Glomerular visceral epithelial cell (primary cell): ENCODE data around the gene SEMA7A.
A peak's percentile ranks its signal among the peaks of the same experiment; 100 is the strongest.
"Not testable (repeated sequence)": the region's sequence is repeated elsewhere in the genome, so short reads cannot be mapped to it uniquely, and the experiment has no call there.

ENCODE experiments used
- DNase-seq: peaks from one replicate; pipeline ENCODE4 v3.0.0-alpha.2; 2016; ENCODE audit errors: extremely low spot score

SEMA7A gene

DNA sequence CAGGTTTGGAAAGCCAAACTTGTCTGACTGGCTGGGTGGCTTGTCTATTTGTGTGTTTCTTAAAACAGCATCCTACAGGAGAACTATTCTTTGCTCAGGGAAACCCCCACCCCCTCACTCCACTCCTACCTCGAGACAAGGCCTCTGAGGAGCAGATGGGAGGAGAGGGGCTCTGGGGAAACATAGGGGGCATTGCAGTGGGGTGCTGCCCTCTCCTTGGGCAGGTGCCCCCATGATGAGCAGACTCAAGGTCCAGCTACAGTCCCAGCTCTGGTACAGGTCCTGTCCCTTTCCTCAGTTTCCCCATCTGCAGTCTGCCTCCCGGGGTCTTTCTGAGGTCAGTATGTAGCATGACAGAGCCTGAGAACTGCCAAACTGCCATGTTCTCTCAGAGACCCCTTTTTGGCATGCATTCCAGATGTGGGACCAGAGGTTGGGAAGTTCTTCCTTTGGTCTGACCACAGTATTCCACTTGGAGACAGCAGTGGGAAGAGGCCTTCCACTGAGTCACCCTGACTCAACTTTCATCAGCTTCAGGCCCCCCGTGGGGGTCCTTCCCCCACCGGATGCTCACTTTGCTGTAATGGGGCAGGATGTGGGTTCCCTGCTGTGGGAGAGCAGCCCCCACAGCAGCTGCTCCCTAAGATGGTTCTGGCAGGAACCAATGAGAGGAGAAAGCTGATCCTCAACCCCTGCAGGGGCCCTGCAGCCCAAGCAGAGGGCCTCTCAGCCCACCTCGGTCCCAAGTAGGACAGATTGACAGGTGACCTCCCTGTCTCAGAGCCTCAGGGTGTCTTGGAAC, 34.0 kb downstream of the SEMA7A start:
- peak; percentile 87 for DNase-seq

DNA sequence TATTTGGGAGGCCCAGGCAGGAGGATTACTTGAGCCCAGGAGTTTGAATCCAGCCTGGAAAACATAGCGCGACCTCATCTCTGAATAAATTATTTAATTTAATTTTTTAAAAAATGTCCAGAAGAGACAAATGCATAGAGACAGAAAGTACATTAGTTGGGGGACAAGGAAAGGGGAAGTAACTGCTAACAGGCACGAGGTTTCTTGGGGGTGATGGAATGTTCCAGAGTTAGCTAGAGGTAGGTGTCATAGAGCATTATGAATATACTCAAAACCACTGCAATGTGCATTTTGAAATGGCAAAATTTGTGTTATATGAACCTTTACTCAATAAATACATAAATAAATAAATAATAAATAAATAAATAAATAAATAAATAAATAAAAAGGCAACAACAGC, 34.7 kb downstream of the SEMA7A start:
- no peak for DNase-seq

DNA sequence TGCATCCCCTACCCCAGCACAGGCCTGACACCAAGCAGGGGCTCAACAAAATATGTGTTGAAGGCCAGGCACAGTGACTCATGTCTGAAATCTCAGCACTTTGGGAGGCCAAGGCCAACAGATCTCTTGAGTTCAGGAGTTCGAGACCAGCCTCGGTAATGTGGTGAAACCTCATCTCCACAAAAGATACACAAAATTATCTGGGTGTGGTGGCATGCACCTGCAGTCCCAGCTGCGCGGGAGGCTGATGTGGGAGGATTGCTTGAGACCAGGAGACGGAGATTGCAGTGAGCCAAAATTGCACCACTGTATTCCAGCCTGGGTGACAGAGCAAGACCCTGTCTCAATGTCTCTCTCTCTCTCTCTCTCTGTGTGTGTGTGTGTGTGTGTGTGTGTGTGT, 35.6 kb downstream of the SEMA7A start:
- DNase-seq = no peak

DNA sequence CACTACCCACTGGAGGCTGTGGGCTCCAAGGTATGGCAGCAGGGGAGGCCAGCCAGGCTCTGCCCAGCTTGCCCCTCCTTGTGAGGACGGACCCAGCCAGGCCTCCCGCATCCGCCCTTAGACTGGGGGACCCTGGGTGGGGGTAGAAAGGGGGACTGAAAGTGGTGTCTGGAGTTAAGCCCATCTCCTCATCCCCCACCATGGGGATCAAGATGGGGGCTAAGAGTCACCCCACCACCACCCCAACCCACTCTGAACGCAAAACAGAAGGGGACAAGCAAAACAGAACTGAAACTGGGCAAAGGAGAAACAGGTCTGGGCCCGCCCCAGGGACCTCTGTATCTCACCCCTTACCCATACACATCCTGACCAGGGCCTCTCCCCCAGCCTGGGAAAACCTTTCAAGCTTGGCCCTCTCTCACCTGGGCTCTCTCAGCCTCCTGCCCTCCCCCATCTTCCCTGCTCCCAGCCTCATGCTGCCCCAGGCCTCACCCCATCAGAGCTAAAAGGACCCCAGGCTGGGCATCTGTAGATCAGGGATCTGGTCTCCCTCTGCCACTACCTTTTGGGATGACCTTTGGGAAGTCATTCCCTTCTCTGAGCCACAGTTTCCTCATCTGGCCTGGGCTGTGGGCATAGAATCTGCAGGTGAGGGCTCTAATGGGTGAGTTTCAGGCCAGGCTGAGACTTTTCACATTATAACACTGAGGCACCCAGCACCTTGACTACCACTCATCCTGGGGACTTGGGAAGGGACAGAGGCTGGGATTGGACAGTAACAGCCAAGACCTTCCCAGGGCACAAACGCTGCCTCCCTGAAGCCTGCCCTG, 36.3 kb downstream of the SEMA7A start:
- DNase-seq = no peak

DNA sequence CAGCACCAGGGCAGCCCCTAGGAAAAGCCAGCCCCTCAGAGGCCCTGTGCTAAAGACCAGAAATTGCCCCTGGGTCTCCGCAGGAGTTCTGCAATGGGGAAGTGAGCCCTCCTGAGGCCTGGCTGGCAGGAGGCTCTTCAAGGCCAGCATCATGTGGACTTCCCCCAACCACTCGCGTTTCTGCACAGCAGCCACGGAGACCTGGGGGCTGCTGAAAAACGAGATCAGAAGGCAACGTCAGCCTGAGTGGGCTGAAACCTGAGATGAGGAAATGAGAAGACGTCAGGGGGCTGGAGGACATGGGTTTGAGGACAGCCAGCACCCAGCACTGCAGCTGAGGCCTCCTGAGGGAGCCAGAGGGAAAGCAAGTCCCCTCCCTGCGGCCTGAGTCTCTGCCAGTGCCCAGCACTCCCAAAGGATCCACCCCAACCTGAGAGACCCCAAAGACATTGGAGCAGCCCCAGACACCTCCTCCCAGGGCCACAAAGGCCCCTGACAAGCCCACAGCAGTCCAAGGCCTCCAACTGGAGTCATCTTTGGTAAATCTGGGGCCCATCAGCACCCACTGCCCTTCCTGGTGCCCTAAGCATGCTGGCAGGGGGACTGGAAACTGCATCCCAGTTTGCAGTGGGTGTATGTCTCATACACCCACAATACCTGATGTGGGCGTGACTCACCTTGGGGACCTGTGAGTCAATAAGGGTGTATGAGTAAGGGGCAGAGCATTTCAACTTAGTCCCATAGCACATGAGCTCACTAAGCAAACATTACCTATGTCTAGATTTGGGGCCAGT, 37.1 kb downstream of the SEMA7A start:
- peak; percentile 94 for DNase-seq

DNA sequence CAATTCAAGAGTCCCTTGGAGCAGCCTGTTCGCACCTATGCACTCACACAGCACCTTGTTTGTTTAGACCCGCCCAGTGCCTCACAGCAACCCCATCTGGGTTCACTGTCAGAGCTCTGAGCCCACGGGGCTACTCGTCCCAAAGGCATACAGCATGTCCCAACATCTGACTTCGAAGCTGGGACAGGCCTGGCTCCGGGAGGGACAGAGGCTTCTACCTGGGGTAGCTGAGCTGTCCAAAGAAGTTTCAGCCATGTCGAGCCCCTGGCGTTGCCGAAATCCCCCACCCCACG, 37.7 kb downstream of the SEMA7A start:
- no peak for DNase-seq

DNA sequence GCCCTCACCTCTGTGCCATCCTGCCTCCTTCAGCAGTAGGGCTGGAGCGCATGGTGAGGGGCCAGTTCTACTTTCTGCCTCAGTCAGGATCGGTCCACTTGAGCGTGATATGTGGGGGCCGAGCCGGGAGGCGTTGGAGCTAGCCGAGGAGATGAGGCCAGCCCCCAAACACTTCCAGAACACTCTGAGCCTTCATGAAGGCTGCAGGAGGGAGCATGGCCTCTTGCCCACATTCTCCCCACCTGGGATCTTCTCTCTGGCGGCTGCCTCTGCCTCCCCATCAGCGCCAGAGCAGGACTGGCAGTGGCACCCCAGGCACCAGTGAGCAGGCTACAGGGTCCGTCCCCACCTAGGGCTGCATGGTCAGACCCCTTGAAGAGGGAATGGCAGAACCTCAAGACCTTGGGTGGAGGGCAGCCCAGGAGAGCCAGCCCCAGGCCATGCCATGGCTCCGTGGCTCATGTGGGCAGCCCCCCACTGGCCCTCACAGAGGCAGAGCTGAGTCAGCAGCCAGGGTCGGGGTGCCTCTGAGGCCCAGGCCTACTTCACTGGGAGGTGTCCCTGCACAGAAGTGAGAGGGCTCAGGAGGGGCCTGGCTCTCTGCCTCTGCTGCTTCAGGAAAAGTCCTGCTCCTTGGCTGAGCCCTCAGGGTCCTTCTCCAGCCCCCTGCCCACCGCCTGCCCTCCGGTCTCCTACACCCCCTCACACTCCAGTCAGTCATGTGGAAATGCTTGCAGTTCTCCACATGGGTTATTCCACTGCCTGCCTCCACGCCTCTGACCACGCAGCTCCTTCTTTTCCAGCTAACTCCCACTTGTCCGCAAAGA, 38.2 kb downstream of the SEMA7A start:
- no peak for DNase-seq

DNA sequence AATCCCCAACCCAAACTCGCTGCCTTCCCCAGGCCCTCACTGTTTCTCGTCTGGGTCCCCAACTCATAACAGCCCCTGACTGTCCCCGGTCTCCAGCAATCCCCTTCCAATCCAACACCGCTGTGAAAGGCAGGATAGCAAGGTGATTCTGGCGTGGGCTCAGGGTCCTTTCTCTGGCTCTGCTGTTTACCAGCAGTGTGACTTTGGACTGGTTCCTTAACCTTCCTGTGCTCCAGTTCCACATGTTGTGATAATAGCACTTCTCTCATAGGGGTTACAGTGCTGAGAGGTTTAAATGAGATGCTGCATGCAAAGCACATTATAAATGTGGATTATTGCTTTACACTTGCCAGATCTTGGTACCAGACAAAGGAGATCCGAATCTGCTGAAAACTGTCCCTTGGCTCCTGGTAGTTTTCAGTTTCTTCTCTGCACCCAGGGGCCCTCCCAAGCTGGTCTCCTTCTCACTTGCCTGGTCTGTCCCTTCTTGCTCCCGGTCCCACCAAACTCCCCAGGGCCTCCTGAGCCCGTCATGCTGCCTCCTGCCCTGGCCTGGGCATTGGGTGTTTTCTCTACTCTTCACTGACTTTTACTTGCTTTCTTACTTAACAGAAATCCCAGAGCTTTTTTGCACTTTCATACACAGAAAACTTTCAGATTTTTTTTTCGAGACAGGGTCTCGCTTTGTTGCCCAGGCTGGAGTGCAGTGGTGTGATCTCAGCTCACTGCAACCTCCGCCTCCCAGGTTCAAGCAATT, 39.5 kb downstream of the SEMA7A start:
- no peak for DNase-seq

DNA sequence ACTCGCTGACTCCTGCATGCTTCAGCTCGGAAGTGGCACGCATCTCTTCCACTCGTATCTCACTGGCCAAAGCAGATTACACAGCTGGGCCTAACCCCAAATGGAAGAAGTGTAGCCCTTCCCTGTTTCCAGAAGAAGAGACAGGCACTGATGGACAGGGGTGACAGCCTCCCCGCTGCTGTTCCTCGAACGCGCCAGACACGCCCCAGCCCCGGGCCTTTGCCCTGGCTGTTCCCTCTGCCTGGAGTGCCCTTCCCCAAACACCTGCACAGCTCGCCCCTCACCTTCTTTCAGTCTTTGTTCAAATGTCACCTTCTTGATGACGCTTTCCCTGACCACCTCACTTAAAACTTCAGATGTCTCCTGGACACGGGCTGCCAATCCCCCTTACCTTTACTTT, 40.3 kb downstream of the SEMA7A start:
- DNase-seq = no peak

DNA sequence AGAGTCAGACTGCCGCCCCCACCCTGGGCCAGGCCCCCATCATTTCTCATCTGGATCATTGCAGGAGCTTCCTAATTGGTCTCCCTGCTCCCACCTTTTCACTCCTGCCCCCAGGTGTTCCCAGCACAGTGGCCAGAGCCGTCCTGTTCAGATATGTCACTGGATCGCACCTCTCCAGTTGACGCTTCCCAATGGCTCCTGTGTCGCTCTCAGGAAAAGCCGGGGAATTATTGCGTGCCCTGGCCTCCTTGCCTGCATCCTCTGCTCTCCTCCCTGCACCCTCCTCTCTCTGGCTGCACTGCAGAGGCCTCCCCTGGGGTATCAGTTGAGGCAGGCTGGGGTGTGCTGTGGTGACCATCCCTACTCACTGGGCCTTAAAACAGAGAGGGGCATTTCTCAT, 40.9 kb downstream of the SEMA7A start:
- no peak for DNase-seq

DNA sequence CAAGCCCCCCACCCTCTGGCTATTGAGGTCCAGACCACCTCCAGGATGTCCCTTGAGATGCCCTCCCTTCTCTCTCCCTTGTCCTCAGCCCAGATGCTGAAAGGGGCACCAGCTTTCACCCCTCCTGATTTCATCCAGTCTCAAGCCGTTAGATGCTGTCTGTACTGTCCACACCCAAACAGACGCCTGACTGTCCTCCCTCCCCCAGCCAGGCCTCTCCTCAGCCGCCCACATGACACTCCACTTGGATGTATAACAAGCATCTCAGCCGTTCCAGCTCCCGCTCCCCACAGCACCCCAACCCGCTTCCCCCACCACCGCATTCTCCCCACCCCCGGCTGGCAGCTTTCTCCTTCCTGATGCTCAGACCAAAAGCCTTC, 41.3 kb downstream of the SEMA7A start:
- DNase-seq = no peak

DNA sequence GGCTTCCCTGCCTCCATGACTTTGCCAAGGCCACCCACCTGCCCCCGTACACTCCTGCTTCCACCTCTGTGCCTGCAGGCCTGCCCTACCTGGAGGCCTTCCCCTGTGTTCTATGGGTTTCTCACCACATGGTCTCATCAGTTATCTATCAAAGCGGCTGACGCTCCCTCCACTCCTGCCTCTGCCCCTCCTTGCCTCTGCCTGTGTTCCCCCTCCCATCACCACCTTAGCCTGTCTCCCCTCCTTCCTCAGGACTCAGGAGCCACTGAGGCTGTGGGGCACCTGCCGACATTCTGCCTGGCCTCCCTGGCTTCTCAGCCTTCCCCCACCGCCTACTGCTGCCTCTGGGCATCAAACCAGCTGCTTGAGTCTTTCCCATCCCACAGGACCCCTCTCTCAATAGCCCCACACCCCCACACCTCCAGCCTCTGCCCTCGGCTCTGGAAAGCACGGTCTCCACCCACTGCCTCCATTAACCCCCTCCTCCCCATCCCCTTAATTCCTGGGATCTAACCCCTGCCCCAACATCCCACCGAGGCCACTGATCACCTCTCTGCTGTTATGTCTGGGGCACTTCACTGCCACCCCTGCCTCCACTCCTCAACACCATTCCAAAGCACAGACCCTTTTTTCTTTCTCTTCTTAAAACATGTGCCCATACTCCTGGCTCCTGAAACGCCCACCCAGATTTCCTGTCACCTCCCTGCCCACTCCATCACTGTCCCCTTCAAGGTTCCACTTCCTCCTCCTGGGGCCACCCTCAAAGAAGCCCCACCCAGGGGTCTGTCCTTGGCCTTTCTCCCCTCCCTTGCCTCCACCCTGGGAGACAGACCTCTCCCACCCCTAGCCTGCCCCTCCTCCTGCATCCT, 41.9 kb downstream of the SEMA7A start:
- DNase-seq = no peak

DNA sequence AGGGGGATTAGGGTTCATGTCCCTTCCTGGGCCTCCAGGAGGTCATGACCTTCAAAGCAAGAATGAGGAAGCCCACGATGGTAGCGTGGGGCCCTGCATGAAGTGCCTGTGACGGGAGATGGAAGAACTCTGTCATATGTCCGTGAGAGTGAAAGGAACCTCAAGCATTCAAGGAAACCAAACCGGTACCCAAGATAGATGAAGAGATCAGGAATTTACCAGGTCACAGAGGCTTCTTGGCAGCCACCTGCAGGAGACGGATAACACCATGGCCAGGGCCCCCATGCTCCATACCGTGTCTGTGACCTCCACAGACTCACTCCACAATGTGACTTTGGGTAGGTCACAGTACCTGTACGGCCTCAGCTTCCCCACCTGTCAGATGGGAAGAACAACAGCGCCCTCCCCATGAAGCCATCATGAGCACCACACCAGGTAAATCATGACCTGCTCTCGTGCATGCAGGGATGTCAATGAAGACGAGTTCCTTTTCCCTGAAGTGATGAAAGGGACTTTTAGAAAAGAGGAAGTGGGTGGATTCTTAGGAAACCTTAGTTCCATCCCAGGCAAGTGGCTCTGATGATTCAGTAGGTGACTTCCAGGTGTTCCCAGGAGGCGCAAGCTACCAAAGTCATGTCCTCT, 43.0 kb downstream of the SEMA7A start:
- no peak for DNase-seq

DNA sequence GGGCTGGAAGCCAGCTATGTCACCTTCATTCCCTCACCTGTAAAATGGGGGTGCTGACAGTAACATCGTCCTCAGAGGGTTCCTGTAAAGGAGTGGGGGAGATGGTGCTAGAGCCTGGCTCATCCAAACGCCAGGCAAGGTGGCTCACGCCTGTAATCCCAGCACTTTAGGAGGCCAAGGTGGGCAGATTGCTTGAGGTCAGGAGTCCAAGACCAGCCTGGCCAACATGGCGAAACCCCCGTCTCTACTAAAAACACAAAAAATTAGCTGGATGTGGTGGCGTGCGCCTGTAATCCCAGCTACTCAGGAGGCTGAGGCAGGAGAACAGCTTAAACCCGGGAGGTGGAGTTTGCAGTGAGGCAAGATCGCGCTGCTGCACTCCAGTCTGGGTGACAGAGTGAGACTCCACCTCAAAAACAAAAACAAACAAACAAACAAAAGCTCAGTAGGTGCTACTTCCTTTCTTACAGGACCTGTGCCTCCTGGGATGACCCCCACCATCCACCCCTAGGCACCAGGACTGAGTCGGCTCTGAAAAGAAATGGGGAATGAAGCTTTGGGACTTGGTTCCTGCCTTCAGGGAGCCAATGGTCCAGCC, 43.6 kb downstream of the SEMA7A start:
- DNase-seq = not testable (repeated sequence)

DNA sequence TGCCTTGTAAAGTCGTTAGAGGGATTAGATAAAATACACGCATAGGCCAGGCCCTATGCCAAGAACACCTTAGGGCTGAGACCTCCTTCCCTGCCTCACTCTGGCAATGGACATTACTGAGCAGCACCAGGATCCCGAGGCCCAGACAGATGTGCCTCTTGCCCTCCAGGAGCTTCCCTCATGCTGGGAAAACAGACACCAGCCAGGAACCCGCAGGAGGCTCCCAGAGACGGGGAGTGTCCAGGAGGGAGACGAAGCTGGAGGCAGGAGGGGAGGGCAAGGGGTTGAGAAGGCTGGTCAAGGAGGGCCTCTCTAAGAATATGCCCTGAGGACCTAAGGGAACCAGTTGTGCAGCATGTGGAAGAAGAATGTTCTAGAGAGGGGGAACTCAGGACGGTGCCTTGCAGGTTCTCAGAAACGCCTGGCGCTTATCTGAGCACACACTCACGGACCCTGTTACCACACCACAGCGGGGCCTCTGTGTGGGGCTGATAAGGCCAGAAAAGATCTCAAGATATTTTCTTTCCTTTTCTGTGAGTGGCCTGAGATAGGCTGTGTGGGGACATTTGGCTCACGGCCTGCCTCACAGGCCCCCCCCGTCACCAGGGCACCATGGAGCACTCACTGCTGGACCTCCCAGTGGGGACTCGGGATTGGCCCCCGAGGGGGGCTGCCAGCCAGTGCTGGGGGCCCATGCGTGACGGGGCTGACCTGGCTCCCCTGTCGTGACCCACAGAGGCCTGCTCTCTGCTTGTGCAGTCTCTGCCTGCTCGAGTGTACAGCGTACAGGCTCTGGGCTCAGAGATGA, 44.3 kb downstream of the SEMA7A start:
- no peak for DNase-seq

DNA sequence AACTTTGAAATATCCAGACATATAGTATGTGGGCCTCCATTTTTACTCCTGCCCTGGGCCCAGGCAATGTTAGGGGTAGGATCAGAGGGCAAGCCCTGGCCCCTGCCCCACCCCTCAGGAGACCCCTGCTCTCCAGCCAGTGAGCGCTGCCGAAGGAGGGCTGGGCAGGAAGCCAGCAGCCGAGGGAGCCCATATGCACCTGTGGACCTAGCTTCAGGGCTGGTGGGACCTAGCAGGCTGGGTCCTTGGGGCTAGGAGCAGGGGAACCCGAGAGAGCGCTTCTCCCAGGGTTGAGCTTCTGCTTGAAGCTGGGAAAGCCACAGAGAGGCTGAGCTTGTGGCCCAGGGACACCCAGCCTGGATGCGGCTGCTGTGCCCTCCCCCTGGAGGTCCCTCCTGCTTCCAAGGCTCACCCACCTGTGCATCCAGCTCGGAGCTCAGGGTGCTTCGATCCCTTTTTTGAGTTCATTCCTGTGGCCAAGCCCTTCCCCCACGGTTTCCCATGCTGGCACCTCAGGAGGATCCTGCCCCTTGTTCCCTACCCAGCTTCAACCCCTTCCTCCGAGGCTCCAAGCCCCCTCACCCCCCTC, 45.3 kb downstream of the SEMA7A start:
- no peak for DNase-seq

DNA sequence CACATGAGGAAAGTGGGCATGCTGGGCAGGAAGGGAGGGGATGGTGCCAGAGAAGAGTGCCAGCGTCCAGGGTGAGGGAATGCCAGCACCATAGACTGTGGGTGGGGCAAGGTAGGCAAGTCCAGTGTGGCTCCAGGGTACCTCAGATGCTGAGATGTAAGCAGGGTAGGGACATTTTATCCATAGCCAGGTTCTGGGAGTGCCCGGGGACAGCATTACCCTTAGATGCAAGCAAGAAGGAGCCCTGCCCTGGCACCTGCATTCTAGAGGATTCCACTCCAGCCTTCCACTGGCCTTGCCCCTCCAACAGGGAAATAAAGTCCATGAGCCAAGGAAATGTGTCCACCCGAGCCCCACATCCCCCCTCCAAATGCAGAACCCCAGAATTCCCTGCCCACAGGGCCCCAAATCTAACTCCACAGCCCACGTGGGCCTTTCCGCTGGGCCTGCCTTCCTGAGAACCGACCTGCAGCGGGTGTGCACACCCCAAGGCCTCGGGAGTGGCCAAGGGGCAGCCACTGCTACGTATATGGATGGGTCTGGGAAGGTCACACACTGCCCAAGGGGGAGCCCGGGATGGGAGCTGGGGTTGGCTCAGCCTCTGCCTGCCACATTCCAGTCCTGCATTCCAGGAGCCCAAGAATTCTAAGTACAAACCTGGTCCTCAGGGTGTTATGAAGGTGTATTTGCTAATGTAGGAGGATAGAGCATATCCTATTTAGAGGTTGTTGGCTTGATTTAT, 46.0 kb downstream of the SEMA7A start:
- peak; percentile 62 for DNase-seq
